ENCODE measurements around the gene MAN2B2. TPM values are rescaled to one million over a fixed set of nuclear protein-coding genes. Genes with fewer than 3 reads are reported as not detected.

The MAN2B2 gene
- total RNA-seq, 1 experiment from 2014 or later, result 5.9 TPM

- Histone ChIP-seq H2BK5ac (ENCODE audit: insufficient read length, low read length) (no peak overlapping the region), H2BK20ac (ENCODE audit: low read depth, low read length, poor library complexity, severe bottlenecking) (no peak overlapping the region), H4K20me1 (ENCODE audit: control insufficient read depth, insufficient read depth, insufficient read length) (no peaks in the 10 kb centered on the region), H3K14ac (ENCODE audit: insufficient read depth, low read length) (no peak overlapping the region), H4K91ac (ENCODE audit: insufficient read length, low read depth, low read length) (no peak overlapping the region), H2AK5ac (ENCODE audit: insufficient read length, low read length) (no peak overlapping the region), H2BK15ac (ENCODE audit: low read depth, low read length) (no peak overlapping the region), H2BK120ac (ENCODE audit: low read depth, low read length, poor library complexity, severe bottlenecking) (no peak overlapping the region), H3K4me2 (ENCODE audit: insufficient read depth, insufficient read length, low read length) (no peak overlapping the region), H3K9ac (ENCODE audit: extremely low read depth, insufficient read length, low read length) (no peak overlapping the region), H3K4me1 (ENCODE audit: insufficient read depth, low read length) (no peaks in the 10 kb centered on the region), H2AFZ (ENCODE audit: low read length) (no peak overlapping the region), H3K27me3 (ENCODE audit: insufficient read depth, low read length) (peaks cover 20% of the 10 kb centered on the region), H4K8ac (replicated peaks; ENCODE audit: insufficient read length, low read depth, low read length) (no peak overlapping the region), H3K79me1 (ENCODE audit: insufficient read depth, low read depth, low read length, poor library complexity, severe bottlenecking) (no peaks in the 10 kb centered on the region), H2BK12ac (ENCODE audit: insufficient read length, low read depth, low read length) (no peak overlapping the region), H3K79me2 (ENCODE audit: insufficient read depth, low read length) (no peaks in the 10 kb centered on the region), H3K18ac (ENCODE audit: insufficient read length, low read depth, low read length) (no peak overlapping the region), H3K23ac (ENCODE audit: insufficient read length, low read depth, low read length) (no peak overlapping the region), H3K23me2 (ENCODE audit: insufficient read length, low read depth, low read length, poor library complexity, severe bottlenecking) (peaks cover 1% of the 10 kb centered on the region), H3K27ac (ENCODE audit: insufficient read length, low read depth, low read length) (no peak overlapping the region), H3T11ph (ENCODE audit: low read length) (no peak overlapping the region), H4K5ac (ENCODE audit: insufficient read length, low read depth, low read length) (no peak overlapping the region), H3K4ac (ENCODE audit: low read depth, low read length) (no peak overlapping the region), H3K56ac (ENCODE audit: insufficient read length, low read depth, low read length) (no peak overlapping the region), H3K9me3 (ENCODE audit: control insufficient read depth, low read depth, low read length) (no peaks in the 10 kb centered on the region)
- no peak for TF ChIP-seq CTCF (conservative IDR thresholded peaks at IDR 0.05)
- Mint-ChIP-seq H3K9me3 (no peaks in the 10 kb centered on the region; a peak in 1 of 5 replicates), H3K36me3 (ENCODE audit: insufficient read depth in 1 of 3, low read depth in 3 of 3) (no peaks in the 10 kb centered on the region), H3K4me3 (no peak overlapping the region), H3K27ac (no peak overlapping the region), H3K4me1 (peaks cover 6 to 14% of the 10 kb centered on the region in 2 experiments), H3K27me3 (ENCODE audit: low read depth) (peaks cover 89% of the 10 kb centered on the region)
- no CpG with 5 or more reads among the region's 7 CpGs for WGBS (ENCODE audit: extremely low coverage, insufficient read length, low lambda C conversion rate)
- no peak for DNase-seq
Measured at GRCh38 chr4:6568148-6568547, 6.8 kb upstream of the MAN2B2 start.

Measured in H9 (cell line).